ENCODE data around the gene ATP1A2.
A peak's percentile ranks its signal among the peaks of the same experiment; 100 is the strongest.

Gene ATP1A2

DNA sequence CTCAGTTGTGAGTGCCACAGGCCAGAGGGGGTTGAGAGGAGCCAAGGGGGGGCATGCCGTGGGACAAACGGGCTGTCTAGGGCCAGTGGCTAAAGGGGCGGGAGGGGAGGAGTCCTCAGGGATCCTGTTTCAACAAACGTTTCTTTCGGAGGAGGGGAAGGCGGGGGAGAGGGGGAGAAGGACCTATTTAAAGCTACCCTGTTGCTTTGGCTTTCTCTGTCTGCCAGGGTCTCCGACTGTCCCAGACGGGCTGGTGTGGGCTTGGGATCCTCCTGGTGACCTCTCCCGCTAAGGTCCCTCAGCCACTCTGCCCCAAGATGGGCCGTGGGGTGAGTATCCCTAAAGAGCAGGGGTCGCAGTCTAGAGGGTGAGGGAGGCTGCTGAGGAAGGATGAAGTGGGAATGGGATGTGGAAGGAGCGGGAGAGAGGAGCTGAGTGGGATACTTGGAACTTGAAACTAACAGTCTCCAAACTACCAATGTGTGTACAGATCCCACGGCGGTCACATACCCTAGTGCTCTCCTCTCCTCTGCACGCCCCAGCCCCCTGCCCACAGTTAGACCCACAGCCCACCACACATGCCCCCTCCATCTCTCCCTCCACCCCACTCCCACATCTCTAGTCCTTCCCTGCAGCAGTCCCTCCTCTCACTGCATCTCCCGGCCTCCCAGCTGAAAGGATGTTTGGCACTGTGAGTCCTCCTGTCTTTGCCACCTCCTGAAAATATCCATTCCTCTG is at the start of gene ATP1A2:
ATP1A2 (plus strand) TSS at position 215 of the 738 bp plus-strand sequence; CDS start at position 318, 103 bp downstream.
- DNase-seq (ENCODE audit: low spot score), result no peak

DNA sequence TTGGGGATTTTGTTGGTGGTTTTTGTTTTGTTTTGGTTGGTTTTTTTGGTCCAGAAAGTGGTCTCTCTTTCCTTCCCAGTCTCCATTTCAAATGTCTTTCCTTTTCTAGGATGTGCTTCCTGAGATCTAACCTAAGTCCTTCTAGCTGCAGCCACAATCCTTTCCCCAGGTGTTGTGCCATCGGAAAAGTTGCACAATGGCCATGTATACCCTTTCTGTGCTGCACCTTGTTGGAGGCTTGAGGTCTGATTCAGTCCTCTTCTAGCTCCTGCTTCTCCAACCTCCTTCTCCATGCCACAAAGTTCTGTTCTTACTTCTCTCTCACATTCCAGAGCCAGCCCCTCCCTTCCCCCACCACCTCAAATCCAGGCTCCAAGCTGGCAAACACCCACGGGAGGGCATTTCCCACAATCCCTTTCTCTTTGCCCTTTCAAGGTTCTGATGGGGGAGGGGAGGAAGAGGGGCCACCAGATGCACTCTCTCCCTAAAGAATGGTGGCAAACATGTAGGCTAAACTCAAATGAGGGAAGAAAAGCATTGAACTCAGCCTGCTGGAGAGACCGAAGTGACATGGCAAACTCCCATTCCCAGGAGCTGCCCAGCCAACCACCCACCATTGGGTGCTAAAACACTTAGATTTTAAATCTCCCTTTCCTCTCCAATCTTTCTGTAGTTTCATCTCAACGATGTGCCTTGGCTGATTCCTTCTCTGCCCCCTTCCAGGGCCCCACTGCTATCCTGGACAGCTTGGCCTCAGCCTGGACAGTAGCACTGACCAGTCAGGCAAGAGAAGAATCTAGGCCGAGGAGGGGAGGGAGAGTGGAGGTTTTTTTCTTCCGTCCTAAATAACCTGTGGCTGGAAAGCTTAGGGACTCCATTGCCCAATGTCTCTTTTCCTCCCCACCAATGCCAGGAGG is 48.5 kb upstream of the ATP1A2 start:
- no peak for DNase-seq (ENCODE audit: low spot score)

GRCh38 chr1:160068225-160068624 is 47.3 kb upstream of the ATP1A2 start:
- no peak for DNase-seq (ENCODE audit: low spot score)

DNA sequence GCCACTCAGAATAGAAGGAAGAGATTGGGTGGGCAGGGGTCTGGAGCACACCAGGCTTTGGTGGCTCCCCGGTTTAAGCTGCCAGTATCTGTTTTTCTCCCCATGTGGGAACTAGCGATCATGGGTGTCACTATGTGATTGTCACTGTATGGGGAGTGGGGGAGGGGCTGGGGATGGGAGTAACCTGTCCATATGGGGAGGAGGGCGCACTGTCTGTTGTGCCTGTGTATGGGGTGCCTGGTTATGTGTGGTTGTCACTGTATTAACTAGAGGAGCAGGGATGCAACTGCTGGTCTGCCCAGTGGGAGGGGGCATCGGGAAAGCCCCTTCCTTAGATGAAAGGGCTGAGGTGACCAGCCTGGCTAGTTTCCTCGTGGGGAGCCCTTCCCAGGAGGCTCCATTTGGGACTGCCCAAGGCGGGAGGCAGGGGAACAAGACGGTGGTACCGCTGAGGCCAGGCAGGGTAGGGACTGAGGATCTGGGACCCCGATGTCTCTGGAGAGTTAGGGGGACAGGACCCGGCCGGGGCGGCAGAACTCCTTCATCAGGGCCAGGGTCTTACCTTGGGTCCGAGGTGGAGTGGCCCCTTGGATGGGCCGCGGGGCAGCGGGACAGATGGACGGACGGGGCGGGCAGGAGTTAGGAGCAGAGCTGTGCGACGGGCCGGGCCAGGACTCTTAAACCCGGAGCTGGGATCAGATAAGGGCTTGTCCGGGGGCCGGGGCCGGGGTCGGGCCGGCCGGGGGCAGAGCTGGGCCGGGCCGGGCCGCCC is 45.9 kb upstream of the ATP1A2 start, which contains the start of gene KCNJ10:
KCNJ10 (minus strand) TSS at position 701 of the 772 bp plus-strand sequence. CDS start 27,628 bp downstream, outside the sequence.
- DNase-seq (ENCODE audit: low spot score), result no peak

GRCh38 chr1:160070243-160071163 is 45.1 kb upstream of the ATP1A2 start:
- peak; percentile 78 for DNase-seq (ENCODE audit: low spot score)

DNA sequence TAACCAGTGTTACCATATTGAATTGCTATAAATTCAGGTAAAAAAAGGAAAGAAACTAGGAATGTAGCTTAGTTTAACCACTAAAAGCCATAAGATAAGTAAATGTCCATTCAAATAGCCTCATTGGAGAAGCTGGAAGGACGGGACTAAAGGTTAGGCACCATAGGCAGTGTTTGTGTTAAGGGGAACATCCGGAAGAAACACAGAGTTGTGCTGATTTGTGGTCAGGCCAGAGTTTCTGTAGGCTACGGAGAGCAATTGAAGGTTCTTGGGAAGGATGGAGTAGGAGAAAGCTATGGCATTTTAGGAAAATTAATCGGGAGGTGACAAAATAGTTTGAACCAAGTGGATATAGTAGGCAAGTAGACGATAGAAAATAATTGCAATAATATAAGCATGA is 44.3 kb upstream of the ATP1A2 start:
- DNase-seq (ENCODE audit: low spot score), result no peak

DNA sequence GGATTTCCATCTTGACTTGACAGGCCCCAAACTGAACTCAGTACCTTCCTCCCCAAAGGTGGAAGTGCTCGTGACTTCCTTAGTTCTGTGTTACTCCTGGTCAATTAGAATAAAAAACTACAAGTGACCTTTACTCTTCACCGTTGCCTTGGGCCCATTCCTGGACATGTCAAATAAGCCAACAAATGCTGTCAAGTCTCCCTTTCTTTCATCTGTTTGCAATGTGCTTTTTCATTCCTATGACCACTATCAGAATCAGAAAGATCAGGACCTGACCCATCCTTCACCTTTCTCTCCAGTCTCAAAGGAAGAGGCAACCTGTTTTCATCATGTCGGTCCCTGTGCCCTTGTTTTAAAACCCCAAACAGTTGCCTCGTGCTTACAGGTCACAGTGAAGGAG is 40.7 kb upstream of the ATP1A2 start:
- no peak for DNase-seq (ENCODE audit: low spot score)

DNA sequence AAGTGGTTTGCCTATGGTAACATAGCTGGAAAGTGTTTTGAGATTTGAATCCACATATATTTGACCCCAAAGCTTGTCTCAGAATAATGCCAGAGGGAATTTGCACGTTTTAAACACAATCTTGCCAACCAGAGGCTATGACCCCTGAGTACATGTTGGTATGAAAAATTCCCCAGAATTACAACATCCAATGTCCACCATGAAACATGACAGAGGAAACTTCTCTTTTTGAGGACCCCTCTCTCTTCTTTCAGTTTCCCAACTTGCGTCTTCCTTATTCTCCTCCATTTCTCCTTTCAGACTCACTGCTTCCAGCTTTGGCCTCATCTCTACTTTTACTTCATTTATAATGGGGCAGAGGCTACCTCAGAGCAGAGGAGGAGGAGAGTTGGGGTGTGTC is 39.7 kb upstream of the ATP1A2 start:
- DNase-seq (ENCODE audit: low spot score), result no peak

GRCh38 chr1:160076295-160076694 is 39.3 kb upstream of the ATP1A2 start:
- DNase-seq (ENCODE audit: low spot score), result no peak

DNA sequence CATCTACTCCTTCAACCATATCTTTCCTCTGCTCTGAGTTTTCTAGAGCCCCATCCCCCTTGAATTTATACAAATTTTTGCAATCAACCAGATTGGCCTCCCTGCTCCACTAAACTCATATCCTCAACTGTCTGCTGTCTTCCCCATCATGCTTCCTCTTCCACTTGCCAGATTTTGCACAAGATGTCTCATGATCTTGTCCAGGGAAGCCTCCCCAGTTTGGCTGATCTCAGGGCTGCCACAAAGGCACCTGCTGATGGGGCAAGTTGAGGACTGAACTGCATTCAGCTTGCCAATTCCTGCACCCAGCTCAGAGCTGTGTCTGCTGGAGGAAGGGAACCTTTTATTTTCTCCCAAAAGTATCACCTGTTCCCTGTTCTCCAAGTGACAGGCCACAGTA is 38.1 kb upstream of the ATP1A2 start:
- DNase-seq (ENCODE audit: low spot score), result no peak

GRCh38 chr1:160078512-160079195 is 36.9 kb upstream of the ATP1A2 start:
- DNase-seq (ENCODE audit: low spot score), result peak; percentile 65

DNA sequence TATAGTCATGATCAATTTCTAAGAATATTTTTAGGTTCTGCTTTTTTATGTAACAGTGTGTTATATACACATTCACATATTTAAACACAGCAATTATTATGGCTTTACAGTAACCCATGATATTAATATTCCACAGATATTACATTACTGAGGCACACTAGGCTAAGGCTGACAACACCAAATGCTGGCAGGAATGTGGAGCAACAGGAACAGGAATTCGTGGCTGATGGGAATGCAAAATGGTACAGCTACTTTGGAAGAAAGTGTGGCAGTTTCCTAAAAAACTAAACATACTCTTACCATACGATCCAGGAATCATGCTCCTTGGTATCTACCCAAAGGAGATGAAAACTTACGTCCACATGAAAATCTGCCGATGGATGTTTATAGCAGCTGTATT is 36.1 kb upstream of the ATP1A2 start:
- DNase-seq (ENCODE audit: low spot score), result no peak

- DNase-seq (ENCODE audit: low spot score), result no peak
These were observed 35.0 kb upstream of the ATP1A2 start for GRCh38 chr1:160080381-160081100.

- DNase-seq (ENCODE audit: low spot score), result peak; percentile 34
These were observed 34.2 kb upstream of the ATP1A2 start, which contains the start of gene KCNJ9 for GRCh38 chr1:160081261-160081936. Gene KCNJ9 (plus strand): TSS chr1:160081538. CDS start chr1:160084031, 2,493 bp downstream.

- DNase-seq (ENCODE audit: low spot score), result no peak
These were observed 33.1 kb upstream of the ATP1A2 start for GRCh38 chr1:160082487-160082886.

DNA sequence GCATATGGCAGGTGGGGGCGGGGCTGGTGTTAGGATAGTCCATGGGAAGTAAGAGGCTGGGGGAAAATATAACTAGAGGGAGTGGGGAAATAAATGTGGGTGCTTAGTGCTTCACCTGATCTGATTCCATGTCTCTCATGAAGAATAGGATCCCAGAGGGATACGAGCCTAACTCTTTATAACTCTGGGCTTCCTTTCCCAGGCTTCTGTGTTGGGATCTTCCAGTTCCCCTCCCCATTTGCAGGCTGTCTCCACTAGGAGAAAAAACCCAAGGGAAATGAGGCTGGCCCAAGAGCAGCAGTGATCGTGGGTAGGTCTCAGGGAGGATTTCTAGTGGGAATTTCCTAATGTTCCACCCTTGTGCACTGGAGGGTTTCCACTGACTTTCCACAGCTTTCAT is 32.6 kb upstream of the ATP1A2 start:
- no peak for DNase-seq (ENCODE audit: low spot score)

DNA sequence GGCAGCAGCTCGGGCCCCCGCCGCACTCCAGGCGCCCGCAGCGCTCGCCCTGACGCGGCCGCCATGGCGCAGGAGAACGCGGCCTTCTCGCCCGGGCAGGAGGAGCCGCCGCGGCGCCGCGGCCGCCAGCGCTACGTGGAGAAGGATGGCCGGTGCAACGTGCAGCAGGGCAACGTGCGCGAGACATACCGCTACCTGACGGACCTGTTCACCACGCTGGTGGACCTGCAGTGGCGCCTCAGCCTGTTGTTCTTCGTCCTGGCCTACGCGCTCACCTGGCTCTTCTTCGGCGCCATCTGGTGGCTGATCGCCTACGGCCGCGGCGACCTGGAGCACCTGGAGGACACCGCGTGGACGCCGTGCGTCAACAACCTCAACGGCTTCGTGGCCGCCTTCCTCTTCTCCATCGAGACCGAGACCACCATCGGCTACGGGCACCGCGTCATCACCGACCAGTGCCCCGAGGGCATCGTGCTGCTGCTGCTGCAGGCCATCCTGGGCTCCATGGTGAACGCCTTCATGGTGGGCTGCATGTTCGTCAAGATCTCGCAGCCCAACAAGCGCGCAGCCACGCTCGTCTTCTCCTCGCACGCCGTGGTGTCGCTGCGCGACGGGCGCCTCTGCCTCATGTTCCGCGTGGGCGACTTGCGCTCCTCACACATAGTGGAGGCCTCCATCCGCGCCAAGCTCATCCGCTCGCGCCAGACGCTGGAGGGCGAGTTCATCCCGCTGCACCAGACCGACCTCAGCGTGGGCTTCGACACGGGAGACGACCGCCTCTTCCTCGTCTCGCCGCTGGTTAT is 31.4 kb upstream of the ATP1A2 start:
- no peak for DNase-seq (ENCODE audit: low spot score)

DNA sequence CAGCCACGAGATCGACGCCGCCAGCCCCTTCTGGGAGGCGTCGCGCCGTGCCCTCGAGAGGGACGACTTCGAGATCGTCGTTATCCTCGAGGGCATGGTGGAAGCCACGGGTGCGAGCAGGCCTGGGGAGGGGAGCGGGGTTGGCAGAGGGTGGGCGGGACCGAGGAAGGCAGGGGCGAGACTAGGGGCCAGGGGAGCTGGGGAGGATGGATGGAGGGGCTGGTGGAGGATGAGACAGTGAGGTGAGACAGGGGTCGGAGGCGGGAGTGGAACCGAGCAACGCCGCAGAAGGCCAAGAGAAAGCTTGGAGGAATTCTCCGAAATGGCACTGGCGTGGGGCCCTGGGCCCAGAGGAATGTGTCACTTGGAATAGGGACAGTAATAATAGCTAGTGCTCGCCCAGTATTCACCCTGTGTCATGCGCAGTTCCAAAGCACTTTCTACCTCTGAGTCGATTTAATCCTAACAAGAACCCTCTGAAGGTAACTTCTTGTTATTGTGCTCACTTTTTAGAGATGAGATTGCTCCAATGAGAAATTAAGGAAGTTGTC is 30.7 kb upstream of the ATP1A2 start:
- DNase-seq (ENCODE audit: low spot score), result no peak
